ENCODE results near the gene CCDC124.
"Not testable (repeated sequence)": the region's sequence is repeated elsewhere in the genome, so short reads cannot be mapped to it uniquely, and the experiment has no call there.

The CCDC124 gene, protein sequence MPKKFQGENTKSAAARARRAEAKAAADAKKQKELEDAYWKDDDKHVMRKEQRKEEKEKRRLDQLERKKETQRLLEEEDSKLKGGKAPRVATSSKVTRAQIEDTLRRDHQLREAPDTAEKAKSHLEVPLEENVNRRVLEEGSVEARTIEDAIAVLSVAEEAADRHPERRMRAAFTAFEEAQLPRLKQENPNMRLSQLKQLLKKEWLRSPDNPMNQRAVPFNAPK

DNA sequence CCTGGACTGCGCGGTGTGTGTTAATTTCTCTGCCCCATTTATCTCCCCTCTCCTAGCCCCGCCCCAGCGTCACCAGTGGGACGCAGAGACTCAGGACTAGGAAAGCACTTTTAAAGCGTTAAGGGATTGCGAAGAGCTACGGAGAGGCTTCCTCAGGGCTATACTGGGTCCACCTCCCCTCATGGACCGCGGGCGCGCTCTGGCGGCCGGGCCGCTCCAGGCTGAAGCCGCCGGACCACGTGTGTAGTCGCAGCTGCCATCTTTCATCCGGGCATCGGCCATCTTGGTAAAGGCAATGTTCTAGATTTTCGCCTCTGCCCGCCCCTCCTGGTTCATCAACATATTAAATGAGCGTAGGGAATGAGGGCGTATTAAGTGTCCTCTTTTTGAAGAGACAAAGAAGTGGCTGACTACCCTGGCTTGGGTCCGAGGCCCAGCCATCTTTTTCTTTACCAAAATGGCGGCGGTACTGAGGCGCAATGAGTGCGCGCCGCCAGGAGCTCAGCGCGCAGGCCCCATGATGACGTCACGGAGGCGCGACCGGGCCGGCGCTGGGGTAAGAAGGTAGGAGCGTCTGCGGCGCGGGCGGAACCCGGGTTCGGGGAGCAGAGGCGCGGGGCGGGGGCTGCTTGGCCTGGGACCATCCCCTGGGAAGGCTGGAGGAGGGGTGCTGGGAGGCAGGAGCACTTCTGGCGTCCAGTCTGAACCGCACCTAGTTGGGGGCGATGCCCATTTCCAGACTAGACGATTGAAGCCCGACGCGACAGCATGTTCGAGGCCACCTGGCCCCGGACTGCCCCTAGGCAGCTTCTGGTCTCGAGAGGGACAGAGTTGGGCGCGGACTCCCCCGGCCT lies at the start of gene CCDC124:
Gene CCDC124, plus strand, starts transcription at position 531 of the 854 bp plus-strand sequence. CDS start 3,406 bp downstream, outside the sequence.
- peak; percentile 82 for DNase-seq (ENCODE audit: low read depth in 2 of 2)

DNA sequence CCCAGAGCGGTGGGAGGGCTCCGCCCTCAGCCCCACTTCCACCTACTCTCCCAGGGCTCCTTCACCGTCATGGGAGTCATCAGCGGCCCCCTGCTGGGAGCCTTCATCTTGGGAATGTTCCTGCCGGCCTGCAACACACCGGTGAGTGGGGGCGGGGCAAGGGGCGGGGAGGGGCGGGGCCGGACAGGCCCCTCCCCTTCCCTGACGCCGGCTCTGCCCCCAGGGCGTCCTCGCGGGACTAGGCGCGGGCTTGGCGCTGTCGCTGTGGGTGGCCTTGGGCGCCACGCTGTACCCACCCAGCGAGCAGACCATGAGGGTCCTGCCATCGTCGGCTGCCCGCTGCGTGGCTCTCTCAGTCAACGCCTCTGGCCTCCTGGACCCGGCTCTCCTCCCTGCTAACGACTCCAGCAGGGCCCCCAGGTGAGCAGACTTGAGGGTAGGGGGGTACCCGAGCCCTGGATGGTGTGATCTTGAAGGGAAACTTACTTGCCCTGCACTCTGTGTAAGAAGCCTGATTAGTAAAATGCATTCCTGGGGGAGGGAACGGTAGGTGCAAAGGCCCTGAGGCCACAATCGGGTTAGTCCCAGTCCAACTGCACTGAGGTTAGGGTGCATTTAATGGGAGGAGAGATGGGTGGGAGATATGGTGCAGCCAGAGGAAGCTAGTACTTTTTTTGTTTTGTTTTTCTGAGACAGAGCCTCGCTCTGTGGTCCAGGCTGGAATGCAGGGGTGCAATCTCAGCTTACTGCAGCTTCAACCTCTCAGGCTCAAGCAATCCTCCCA lies 49.0 kb upstream of the CCDC124 start:
- DNase-seq (ENCODE audit: low read depth in 2 of 2) = no peak

DNA sequence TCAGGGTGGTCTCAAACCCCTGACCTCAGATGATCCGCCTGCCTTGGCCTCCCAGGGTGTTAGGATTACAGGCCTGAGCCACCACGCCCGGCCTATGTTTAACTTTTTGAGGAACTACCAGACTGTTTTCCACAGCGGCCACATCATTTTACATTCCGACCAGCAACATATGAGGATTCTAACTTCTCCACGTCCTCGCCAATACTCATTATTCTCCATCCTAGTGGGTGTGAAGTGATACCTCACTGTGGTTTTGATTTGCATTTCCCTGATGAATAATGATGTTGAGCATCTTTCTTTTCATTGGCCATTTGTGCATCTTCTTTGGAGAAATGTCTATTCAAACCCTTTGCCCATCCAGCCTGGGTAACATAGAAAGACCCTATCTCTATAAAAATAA lies 46.3 kb upstream of the CCDC124 start:
- no peak for DNase-seq (ENCODE audit: low read depth in 2 of 2)

DNA sequence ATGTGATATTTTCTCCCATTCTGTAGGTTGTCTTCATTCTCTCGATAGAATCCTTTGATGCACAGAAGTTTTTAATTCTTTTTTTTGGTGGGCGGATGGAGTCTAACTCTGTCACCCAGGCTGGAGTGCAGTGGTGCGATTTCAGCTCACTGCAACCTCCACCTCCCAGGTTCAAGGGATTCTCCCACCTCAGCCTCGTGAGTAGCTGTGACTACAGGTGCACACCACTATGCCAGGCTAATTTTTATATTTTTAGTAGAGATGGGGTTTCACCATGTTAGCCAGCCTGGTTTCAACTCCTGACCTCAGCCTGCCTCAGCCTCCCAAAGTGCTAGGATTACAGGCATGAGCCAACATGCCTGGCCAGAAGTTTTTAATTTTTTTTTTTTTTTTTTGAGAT lies 45.6 kb upstream of the CCDC124 start:
- DNase-seq (ENCODE audit: low read depth in 2 of 2) = not testable (repeated sequence)

DNA sequence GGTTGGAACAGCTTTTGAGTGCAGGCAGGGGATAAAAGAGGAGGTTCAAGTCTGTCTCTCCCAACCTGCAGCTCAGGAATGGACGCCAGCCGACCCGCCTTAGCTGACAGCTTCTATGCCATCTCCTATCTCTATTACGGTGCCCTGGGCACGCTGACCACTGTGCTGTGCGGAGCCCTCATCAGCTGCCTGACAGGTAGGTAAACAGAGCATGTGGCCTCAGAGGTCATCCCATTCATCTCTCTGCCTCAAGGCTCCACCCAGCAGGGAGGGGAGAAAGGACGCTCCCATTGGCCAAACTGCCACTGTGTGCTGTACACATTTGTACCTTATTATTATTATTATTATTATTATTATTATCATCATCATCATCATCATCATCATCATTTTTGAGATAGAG lies 44.6 kb upstream of the CCDC124 start:
- DNase-seq (ENCODE audit: low read depth in 2 of 2) = no peak

DNA sequence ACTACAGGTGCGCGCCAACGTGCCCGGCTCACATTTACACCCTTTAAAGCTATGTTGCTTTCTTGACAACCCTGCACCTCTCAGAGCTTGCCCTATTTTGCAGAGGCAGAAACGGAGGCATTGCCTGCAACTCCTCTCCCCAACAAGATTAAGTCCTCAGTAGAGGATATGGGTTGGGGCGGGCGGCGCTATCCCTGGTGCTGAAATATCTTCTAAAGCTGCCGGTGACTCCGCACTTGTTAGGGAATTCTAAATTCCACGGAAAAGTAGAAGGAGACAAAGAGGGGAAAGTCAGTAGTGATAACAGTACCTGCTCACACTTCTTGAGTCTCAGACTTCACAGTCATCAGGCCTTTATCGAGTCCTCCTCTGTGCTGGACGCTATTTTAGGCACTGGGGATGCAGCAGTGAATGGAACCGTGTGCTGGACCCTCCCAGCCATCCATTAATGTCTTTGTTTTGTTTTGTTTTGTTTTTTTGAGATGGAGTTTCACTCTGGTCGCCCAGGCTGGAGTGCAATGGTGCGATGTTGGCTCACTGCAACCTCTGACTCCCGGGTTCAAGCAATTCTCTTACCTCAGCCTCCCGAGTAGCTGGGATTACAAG lies 43.1 kb upstream of the CCDC124 start:
- no peak for DNase-seq (ENCODE audit: low read depth in 2 of 2)

DNA sequence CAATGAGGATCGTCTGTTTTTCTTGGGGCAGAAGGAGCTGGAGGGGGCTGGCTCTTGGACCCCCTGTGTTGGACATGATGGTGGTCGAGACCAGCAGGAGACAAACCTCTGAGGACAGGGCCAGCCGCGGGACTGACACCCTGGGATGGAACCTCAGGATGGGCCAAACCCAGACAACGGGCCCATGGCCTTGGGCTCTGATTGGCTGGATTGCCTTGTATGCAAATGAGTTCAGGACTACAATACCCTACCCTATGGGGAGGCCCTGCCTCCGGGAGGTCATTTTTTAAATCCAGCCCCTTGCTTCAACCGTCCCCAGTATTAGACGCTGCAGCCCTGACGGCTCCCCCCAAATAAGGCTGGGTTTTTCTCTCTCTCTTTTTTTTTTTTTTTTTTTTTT lies 39.0 kb upstream of the CCDC124 start:
- DNase-seq (ENCODE audit: low read depth in 2 of 2) = no peak

DNA sequence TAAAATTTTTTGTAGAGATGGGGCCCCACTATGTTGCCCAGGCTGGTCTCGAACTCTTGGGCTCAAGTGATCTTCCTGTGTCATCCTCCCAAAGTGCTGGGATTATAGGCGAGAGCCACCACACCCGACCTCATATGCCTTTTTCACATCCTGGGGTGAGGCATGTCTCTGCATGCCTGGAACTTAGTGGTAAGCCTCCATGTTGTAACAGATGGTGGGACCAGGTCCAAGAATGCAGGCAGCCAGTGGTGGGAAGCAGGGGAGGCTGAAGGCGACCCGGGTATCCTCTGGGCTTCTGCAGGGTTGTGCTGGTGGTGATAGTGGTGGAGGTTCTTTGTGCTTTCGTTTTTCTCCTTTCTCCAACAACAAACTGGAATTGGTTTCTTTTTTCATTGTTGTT lies 30.1 kb upstream of the CCDC124 start:
- DNase-seq (ENCODE audit: low read depth in 2 of 2) = no peak

DNA sequence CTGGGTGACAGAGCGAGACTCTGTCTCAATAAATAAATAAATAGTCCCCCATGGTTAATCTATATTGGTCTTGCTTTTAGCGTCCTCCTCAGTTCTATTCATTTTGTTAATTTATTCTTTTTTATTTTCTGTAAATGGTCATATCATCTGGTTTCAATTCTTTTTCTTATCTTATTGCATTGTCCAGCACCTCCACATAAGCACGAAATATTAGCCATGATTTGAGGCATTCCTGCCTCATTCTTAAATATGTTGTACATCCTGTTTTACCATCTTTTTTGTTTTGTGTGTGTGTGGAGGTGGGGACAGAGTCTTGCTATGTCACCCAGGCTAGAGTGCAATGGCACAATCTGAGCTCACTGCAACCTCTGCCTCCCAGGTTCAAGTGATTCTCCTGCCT lies 24.6 kb upstream of the CCDC124 start:
- DNase-seq (ENCODE audit: low read depth in 2 of 2) = no peak

DNA sequence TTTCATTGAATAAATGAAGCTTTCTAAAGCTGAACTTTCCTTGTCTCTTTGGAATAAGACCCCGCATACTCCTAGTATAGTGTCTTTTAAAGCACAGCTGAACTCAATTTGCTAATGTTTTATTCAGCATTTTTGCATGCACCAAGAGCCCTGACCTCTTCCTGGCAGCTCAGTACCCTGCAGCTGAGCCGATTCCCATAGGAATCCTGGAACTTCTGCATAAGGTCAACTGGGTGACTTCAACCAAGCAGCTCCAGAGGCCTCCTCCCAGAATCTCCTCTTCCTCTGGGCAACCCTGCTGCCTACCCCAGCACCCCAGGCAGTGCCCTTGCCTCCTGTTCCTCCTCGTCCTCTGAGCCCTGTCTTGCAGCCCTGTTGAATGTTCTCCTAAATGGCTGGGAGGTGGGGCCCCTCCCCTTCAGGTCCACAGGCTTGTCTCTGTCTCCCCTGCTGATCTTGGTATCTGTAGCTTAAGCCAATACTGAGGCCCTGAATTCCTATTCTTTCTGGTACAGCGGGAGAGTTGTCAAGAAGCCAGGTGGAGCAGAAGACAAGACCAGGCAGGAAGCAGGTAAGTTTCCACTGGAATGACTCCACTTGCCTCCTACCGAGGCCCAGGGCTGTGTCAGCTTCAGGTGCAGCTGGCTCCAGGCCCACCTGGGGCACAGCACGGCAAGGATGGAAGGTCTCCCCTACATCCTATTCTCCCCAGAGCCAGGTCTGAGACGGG lies 23.6 kb upstream of the CCDC124 start:
- no peak for DNase-seq (ENCODE audit: low read depth in 2 of 2)

DNA sequence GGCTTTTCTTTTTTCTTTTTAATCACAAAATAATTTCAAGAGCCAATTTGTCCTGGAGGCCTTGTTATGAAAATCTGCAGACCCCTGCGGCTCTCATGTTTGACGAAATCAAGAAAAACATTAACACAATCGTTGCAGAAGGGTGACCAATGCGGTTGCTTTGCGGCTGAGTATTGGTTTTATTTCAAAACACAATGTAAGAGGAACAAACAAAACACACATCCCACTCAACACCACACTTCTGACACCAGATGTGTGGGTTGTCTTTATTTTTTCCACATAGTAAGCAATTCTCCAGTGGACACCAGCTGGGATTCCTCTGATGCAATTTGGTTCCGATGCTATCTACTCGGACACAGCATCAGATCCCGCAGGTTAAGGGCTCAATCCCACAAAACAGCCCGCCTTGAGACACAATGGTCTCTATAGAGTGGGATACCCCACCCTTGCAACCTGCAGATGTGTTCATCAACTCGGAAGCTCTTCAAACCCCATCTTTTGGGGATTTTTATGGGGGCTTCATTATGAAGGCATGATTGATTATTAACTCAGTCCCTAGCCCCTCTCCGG lies 21.9 kb upstream of the CCDC124 start:
- no peak for DNase-seq (ENCODE audit: low read depth in 2 of 2)

DNA sequence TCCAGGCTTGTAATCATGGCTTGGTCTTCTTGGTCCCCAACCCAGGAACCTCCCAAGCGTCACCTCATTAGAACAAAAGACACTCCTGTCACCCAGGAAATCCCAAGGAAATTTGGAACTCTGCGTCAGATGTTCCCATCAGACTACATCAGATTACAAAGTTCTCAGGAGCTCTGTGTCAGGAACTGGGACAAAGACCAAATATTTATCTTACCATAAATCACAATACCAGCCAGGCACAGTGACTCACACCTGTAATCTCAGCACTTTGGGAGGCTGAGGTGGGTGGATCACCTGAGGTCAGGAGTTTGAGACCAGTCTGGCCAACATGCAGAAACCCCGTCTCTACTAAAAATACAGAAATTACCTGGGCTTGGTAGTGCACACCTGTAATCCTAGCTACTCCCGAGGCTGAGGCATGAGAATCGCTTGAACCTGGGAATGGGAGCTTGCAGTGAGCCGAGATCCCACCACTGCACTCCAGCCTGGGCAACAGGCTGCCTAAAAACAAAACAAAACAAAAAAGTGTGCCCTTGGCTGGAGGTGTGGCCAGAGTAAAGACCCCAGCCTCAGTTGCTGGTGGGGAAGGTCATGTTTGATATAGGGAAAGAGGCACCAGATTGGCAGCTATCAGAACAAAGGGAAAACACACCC lies 16.7 kb upstream of the CCDC124 start:
- no peak for DNase-seq (ENCODE audit: low read depth in 2 of 2)

DNA sequence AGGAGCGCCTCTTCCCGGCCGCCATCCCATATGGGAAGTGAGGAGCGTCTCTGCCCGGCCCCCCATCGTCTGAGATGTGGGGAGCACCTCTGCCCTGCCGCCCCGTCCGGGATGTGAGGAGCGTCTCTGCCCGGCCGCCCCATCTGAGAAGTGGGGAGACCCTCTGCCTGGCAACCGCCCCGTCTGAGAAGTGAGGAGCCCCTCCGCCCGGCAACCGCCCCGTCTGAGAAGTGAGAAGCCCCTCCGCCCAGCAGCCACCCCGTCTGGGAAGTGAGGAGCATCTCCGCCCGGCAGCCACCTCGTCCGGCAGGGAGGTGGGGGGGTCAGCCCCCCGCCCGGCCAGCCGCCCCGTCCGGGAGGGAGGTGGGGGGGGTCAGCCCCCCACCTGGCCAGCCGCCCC lies 14.7 kb upstream of the CCDC124 start:
- DNase-seq (ENCODE audit: low read depth in 2 of 2) = not testable (repeated sequence)

DNA sequence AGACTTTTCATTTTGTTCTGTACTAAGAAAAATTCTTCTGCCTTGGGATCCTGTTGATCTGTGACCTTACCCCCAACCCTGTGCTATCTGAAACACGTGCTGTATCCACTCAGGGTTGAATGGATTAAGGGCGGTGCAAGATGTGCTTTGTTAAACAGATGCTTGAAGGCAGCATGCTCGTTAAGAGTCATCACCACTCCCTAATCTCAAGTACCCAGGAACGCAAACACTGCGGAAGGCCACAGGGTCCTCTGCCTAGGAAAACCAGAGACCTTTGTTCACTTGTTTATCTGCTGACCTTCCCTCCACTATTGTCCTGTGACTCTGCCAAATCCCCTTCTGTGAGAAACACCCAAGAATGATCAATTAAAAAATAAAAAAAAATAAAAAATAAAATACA lies 13.7 kb upstream of the CCDC124 start:
- DNase-seq (ENCODE audit: low read depth in 2 of 2) = not testable (repeated sequence)

DNA sequence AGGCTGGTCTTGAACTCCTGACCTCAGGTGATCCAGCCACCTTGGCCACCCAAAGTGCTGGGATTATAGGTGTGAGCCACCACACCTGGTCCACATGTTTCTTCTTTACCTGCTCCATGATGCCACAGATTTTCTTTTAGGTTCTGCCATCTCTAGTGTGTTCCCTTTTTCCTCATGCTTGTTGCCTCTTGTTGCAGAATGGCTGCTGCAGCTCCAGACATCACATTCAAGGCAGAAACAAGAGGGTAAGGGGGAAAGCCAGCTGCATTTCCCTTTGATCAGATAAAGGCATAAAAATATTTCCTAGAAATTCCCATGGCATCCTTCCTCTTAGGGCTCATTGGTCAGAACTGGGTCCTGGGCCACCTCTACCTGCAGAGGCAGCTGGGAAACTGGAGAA lies 12.3 kb upstream of the CCDC124 start:
- DNase-seq (ENCODE audit: low read depth in 2 of 2) = no peak

DNA sequence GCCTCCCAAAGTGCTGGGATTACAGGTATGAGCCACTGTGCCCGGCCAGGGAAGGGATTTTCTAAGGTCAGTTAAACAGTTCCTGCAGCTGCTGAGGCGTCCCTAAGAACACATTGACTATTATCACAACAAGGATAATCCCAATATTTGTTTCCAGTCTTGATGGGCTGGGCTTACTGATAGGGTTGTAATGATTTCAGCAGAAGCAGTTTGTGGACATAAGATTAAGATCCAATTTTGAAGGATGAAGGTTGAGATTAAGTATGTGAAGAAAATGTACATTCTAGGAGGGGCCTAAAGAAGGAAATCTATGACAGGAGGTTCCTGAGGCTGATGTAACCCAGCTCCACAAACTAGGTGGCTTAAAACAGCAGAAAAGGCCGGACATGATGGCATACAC lies 10.7 kb upstream of the CCDC124 start:
- no peak for DNase-seq (ENCODE audit: low read depth in 2 of 2)

DNA sequence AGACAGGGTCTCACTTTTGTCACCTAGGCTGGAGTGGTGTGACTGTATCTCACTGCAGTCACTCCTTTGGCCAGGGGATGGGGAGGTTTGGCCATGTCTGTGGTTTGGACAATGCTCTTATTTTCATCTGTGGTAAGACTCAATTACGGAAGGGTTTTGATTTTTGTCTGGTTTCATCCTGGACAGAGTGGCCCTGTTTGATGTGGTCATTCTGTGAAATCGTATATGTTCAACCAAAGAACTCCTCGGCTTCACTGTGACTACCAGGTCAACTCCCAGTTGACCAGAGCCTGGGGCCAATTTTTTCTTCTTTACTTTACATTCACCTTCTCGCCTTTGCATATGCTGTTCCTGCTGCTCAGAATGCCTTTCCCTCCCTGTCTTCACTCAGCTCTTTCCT lies 6.8 kb upstream of the CCDC124 start:
- DNase-seq (ENCODE audit: low read depth in 2 of 2) = no peak

DNA sequence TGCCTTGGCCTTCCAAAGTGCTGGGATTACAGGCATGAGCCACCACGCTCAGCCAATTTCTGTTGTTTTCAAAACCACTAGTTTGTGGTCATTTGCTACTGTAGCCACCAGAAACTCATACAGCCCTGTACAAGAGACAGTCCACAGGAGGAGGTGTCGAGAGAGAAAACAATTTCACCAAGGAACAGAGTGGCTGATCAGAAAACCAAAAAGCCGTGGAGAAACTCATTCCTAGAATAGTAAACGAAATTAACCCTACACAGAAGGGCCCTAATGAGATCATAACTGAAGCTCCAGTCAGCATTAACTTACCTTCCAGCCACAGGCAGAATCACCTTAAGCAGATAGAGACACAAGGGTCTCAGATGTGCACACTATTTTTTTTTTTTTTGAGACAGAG lies 3.8 kb upstream of the CCDC124 start:
- DNase-seq (ENCODE audit: low read depth in 2 of 2) = no peak

DNA sequence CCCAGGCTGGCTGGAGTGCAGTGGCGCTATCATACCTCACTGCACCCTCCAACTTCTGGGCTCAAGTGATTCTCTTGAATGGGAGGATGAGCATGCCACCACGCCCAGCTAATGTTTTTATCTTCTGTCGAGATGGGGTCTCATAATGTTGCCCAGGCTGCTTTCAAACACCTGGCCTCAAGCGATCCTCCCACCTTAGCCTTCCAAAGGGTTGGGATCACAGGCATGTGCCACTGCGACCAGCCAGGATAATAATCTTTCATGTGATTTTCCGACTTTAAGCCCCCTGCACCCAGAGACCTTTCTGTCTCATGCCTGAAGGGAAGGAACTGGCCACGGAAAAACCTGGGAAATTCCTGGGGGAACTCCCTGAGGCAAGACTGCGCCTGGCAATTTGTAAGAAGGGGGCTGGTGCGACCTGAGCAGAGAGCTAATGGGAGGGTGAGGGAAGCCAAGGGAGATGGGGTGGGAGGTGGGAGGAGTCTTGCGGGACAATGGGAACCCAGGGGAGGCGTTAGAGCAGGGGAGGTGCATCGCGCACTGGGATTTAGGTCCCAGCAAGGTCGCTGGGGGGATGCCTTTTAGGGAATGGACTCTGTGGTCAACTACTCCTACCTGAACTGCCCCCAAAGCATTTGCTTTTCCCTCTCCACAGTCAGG lies 1.2 kb upstream of the CCDC124 start:
- no peak for DNase-seq (ENCODE audit: low read depth in 2 of 2)
